Measurements from ENCODE around the gene NAGLU. TPM values are rescaled to one million over a fixed set of nuclear protein-coding genes. Genes with fewer than 3 reads are reported as not detected.

NAGLU gene
- total and polyA plus RNA-seq, 2 experiments from 2014 or later: 76.4 to 121 TPM

DNA sequence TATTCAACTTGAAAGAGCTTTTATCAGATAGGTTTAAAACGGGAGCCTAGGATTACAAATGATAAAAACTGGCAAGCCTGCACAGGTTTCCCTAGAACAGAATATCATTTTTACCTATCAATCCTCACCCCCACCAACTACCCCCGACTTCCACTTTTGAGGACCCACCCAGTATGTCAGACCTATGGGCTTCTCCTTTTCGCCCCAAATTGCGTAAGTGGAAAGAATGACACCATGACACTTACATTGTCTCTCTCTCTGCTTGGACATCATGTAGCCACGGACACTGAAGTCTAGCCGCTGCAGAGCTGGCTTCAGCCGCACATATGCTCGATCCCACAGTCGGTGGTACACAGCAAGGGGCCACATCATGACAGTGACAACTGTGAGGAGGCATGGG, 48.8 kb downstream of the NAGLU start:
- DNase-seq (ENCODE audit: low spot score): no peak
- H3K36me3 ChIP-seq (replicated peaks; ENCODE audit: insufficient read depth, low read depth): no peaks in the 10 kb centered on the region
- no peak overlapping the region for H3K4me2 ChIP-seq
- H3K4me1 ChIP-seq (ENCODE audit: insufficient read depth): no peaks in the 10 kb centered on the region
- H3K79me2 ChIP-seq: no peaks in the 10 kb centered on the region
- H4K20me1 ChIP-seq (ENCODE audit: insufficient read depth, poor library complexity, severe bottlenecking): no peaks in the 10 kb centered on the region
- no peak overlapping the region for H2AFZ ChIP-seq
- H3K4me3 ChIP-seq: no peak overlapping the region
- no peak for TF ChIP-seq EZH2phosphoT487 (IDR thresholded peaks at IDR 0.05; ENCODE audit: low read depth, severe bottlenecking, unreplicated experiment)
- TF ChIP-seq, protein P1, sequence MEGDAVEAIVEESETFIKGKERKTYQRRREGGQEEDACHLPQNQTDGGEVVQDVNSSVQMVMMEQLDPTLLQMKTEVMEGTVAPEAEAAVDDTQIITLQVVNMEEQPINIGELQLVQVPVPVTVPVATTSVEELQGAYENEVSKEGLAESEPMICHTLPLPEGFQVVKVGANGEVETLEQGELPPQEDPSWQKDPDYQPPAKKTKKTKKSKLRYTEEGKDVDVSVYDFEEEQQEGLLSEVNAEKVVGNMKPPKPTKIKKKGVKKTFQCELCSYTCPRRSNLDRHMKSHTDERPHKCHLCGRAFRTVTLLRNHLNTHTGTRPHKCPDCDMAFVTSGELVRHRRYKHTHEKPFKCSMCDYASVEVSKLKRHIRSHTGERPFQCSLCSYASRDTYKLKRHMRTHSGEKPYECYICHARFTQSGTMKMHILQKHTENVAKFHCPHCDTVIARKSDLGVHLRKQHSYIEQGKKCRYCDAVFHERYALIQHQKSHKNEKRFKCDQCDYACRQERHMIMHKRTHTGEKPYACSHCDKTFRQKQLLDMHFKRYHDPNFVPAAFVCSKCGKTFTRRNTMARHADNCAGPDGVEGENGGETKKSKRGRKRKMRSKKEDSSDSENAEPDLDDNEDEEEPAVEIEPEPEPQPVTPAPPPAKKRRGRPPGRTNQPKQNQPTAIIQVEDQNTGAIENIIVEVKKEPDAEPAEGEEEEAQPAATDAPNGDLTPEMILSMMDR (IDR thresholded peaks at IDR 0.05; ENCODE audit: poor library complexity): no peak
- no peak for TF ChIP-seq EZH2 (IDR thresholded peaks at IDR 0.05; ENCODE audit: borderline replicate concordance)
- 96% methylated on average over 9 of the region's 9 CpGs for WGBS (ENCODE audit: low lambda C conversion rate, missing lambda C conversion rate)
- no peaks in the 10 kb centered on the region for H3K27me3 ChIP-seq
- H3K27ac ChIP-seq: no peak overlapping the region
- H3K9me2 ChIP-seq (replicated peaks; ENCODE audit: insufficient read depth): no peaks in the 10 kb centered on the region
- H3K9me3 ChIP-seq (ENCODE audit: low read depth): no peaks in the 10 kb centered on the region

DNA sequence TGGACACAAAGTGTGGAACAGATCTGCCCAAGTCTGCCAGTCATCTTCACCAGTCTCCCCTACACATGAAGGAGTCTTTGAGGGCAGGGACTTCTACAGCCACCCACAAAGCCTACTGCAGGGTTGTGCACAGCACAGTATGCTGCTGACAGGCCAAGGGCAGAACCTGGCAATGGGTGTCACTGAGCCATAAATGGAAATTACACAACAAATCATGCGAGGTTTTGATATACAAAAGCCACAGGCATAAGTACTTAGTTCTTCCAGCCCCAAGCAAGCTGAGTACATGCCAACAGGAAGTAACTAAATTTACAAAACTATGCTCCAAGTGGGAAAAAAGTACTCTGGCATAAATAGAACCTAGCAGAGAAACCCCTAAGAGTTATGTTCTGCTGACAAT, 49.3 kb downstream of the NAGLU start:
- Histone ChIP-seq H3K27me3 (no peaks in the 10 kb centered on the region), H3K4me3 (no peak overlapping the region), H3K9me2 (replicated peaks; ENCODE audit: insufficient read depth) (no peaks in the 10 kb centered on the region), H3K4me1 (ENCODE audit: insufficient read depth) (no peaks in the 10 kb centered on the region), H3K27ac (no peak overlapping the region), H4K20me1 (ENCODE audit: insufficient read depth, poor library complexity, severe bottlenecking) (no peaks in the 10 kb centered on the region), H3K9me3 (ENCODE audit: low read depth) (no peaks in the 10 kb centered on the region), H3K79me2 (no peaks in the 10 kb centered on the region), H2AFZ (no peak overlapping the region), H3K4me2 (no peak overlapping the region), H3K36me3 (replicated peaks; ENCODE audit: insufficient read depth, low read depth) (no peaks in the 10 kb centered on the region)
- DNase-seq (ENCODE audit: low spot score): no peak
- no peak for TF ChIP-seq EZH2phosphoT487 (IDR thresholded peaks at IDR 0.05; ENCODE audit: low read depth, severe bottlenecking, unreplicated experiment)
- TF ChIP-seq, protein P1 (IDR thresholded peaks at IDR 0.05; ENCODE audit: poor library complexity): no peak
- TF ChIP-seq EZH2 (IDR thresholded peaks at IDR 0.05; ENCODE audit: borderline replicate concordance): no peak
- 92% methylated on average over 1 of the region's 1 CpG for WGBS (ENCODE audit: low lambda C conversion rate, missing lambda C conversion rate)

DNA sequence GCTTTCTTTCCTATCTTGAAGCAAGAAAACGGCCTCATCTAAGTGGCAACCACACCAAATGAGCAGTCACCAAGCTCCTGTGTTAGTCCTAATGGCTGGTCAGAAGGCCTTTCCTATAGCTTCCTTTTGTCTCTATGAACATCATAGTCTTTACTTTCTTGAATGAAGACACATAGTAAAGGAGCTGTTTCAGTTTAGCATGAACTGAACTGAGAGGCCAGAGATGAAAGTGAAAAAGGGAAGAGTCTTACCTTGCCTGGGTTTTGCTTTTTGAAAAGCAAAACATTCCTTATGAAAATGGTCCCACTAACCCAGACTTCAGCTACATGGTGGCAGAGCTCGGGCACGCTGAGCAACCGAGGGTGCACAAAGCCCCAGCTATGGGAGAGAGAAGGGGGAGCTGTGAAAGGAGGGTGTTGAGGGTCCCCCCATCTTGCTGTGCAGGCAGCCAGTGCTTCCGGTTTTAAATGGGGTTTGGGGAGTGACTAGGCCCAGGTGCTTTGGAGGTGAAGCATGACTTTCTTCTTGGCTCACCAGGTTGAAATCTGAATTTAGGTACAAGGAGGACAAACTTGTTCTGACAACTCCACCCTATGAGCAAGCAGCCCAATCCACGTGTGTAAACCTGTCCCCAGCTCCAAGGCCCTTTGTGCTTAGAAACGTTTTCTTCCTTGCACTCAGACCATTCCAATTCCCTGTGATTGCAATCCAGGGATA, 50.6 kb downstream of the NAGLU start:
- WGBS (ENCODE audit: low lambda C conversion rate, missing lambda C conversion rate): 91% methylated on average over 7 of the region's 7 CpGs
- no peaks in the 10 kb centered on the region for H3K4me1 ChIP-seq (ENCODE audit: insufficient read depth)
- TF ChIP-seq, protein P1 (IDR thresholded peaks at IDR 0.05; ENCODE audit: poor library complexity): no peak
- TF ChIP-seq EZH2 (IDR thresholded peaks at IDR 0.05; ENCODE audit: borderline replicate concordance) (no peak), EZH2phosphoT487 (IDR thresholded peaks at IDR 0.05; ENCODE audit: low read depth, severe bottlenecking, unreplicated experiment) (no peak)
- H3K27ac ChIP-seq: no peak overlapping the region
- H2AFZ ChIP-seq: no peak overlapping the region
- no peaks in the 10 kb centered on the region for H3K9me3 ChIP-seq (ENCODE audit: low read depth)
- DNase-seq (ENCODE audit: low spot score): no peak
- no peaks in the 10 kb centered on the region for H3K9me2 ChIP-seq (replicated peaks; ENCODE audit: insufficient read depth)
- no peaks in the 10 kb centered on the region for H4K20me1 ChIP-seq (ENCODE audit: insufficient read depth, poor library complexity, severe bottlenecking)
- no peak overlapping the region for H3K4me2 ChIP-seq
- H3K79me2 ChIP-seq: no peaks in the 10 kb centered on the region
- no peaks in the 10 kb centered on the region for H3K36me3 ChIP-seq (replicated peaks; ENCODE audit: insufficient read depth, low read depth)
- H3K27me3 ChIP-seq: no peaks in the 10 kb centered on the region
- no peak overlapping the region for H3K4me3 ChIP-seq
